ENCODE data around the gene ADAM15.

ADAM15 gene

GRCh38 chr1:155012776-155013602 is 38.1 kb upstream of the ADAM15 start:
- DNase-seq, result peak; percentile 16

DNA sequence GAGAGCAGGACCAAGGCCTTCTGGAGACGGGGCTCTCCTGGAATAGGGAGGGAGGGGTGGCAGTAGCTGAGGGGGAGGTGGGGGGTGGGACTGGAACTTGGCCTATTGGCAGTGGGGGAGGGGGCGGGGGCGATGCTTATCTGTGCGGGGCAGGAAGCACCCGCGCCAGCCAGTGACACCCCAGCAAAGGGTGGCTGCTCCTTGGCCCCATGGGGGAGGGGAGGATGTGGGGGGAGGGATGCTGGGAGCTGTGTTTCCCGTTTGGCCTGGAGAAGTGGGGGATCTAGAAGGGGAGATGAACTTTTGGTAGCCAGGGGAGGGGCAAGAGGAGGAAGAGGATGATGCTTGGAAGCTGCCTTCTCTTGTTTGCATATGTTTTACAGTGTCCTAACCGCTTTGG is 37.5 kb upstream of the ADAM15 start:
- no peak for DNase-seq

DNA sequence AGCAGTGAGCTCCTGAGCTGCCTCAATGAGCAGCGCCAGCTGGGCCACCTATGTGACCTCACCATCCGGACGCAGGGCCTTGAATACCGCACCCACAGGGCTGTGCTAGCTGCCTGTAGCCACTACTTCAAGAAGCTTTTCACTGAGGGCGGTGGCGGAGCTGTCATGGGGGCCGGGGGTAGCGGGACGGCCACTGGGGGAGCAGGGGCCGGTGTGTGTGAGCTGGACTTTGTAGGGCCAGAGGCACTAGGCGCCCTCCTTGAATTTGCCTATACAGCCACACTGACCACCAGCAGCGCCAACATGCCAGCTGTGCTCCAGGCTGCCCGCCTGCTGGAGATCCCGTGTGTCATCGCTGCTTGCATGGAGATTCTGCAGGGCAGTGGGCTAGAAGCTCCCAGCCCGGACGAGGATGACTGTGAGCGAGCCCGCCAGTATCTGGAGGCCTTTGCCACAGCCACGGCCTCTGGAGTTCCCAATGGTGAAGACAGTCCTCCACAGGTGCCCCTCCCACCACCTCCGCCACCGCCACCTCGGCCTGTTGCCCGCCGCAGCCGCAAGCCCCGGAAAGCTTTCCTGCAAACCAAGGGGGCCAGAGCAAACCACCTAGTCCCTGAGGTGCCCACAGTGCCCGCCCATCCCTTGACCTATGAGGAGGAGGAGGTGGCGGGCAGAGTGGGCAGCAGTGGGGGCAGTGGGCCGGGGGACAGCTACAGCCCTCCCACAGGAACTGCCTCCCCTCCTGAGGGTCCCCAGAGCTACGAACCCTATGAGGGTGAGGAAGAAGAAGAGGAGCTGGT is 36.2 kb upstream of the ADAM15 start:
- peak; percentile 27 for DNase-seq

GRCh38 chr1:155015527-155016230 is 35.4 kb upstream of the ADAM15 start:
- DNase-seq, result peak; percentile 21

- DNase-seq, result peak; percentile 28
These were observed 34.8 kb upstream of the ADAM15 start for GRCh38 chr1:155016231-155016831.

GRCh38 chr1:155017041-155017945 is 33.8 kb upstream of the ADAM15 start:
- DNase-seq, result peak; percentile 91

DNA sequence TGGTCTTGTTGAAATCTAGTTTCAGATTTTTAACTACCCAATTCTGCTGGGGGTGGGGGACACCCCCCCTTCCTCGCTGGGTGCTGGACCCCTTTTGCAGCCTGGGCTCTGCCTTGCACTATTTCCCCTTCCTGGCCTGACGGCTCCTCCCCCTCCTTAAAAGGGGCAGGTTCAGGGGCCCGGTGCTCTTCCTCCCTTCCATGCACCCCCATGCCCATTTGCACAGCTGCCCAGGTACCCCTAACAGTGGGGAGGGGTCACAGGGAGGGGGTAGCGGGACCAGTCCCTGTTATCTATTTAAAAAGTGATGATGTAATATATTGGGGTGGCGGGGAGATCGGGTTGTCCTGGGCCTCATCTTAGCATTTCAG is 33.2 kb upstream of the ADAM15 start:
- DNase-seq, result peak; percentile 32

DNA sequence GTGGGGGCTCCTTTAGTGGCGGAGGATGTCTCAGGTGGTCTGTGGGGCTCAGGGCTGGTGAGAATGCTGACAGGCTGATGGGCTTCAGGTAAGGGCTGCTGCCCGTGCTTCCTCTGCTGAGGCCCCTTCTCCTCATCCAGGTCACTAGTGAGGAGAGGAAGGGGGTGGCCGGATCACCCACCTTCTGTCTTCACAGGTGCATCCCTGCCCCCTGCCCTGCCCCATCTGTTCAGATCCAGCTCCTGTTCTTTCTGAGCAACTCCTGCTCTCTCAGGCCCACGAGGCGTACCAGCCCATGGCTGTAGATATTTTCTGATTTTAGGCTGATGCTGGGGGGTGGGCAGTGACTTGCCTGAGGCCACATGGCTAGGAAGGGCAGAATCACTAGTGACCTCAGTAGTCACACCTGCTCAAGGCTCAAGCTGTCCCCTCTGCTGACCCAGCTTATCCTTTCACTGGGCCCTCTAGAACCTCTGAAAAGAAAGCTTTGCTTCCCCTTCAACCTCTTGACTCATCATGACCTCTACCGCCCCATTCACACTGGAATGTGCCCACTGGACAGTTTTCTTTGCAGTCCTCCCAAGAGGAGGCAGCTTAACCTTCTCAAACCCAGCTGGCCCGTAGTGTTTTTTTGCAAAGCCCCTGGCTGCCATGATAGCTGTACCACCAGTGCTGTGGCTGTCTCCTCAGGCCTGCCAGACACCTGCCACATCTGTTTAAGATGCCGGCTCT is 32.3 kb upstream of the ADAM15 start:
- peak; percentile 22 for DNase-seq

GRCh38 chr1:155019377-155020245 is 31.5 kb upstream of the ADAM15 start:
- DNase-seq, result no peak

- no peak for DNase-seq
These were observed 28.8 kb upstream of the ADAM15 start for GRCh38 chr1:155022136-155022926.

DNA sequence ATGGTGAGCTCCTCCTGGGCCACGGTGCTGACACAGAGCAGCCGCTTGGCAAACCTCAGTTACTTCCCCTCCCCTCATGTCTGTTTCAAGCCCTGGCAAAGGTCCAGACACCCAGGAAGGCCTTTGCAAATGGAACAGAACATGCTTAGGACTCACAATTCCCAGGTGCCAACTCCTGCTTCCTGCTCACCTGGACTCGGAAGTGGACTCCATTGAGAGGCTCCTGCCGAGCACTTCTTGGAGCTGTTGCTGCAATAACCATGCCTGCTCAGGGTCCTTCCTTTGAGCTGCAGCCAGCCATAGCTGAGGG is 28.2 kb upstream of the ADAM15 start:
- DNase-seq, result no peak

GRCh38 chr1:155023627-155024026 is 27.5 kb upstream of the ADAM15 start:
- no peak for DNase-seq

DNA sequence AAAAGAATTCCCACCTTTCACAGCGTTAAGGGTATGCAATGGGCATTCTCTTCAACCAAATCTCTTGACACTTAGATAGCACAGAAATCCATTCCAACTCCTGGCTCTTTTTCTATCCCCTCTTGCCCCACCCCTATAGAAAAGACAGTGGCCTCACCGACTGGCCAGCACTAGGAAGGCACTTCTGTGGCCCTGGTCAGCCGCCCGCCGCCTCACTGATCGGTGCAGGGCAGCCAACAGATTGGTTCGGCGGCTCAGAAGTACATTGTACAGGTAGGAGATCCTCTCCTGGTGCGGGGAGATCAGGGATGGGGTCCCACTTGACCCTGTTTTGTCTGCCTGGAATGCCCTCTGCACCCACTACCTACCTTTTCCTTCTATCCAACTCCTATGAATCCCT is 26.8 kb upstream of the ADAM15 start:
- no peak for DNase-seq

- no peak for DNase-seq
These were observed 25.0 kb upstream of the ADAM15 start for GRCh38 chr1:155026154-155026553.

GRCh38 chr1:155026588-155026987 is 24.5 kb upstream of the ADAM15 start:
- DNase-seq, result no peak

DNA sequence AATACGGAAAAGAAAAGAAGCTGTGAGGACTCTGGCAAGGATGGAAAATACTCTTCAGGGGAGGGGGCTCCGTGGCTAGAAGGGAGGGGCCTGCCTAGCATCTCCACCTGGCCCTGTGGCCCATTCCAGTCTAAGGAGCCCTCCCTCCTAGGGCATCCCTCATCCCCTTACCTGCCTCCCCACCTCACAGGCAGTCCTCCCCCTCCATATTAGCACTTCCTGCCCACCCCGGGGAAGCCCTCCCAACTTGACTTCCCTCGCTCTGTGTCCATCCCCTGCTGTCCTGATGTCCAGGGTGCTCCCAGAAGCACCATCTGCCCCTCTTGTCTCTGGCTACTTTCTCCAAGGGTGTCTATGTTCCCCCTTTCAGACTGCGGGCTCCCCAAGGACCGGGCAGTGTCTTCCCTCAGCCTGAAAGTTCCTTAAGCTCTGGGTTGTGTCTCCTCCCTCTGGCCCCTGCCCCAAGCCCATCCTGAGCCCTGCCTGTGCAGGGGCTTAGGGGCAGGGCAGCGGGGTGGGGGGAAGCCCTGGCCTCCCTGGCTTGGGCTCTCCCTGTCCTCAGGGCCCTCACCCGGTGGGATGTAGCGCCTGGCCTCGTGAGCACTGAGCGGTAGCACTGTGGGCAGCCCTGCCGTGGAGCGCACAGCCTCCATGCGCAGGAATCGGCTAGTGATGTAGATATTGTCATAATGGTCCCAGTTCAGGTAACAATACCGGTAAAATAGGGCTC is 21.4 kb upstream of the ADAM15 start:
- no peak for DNase-seq

DNA sequence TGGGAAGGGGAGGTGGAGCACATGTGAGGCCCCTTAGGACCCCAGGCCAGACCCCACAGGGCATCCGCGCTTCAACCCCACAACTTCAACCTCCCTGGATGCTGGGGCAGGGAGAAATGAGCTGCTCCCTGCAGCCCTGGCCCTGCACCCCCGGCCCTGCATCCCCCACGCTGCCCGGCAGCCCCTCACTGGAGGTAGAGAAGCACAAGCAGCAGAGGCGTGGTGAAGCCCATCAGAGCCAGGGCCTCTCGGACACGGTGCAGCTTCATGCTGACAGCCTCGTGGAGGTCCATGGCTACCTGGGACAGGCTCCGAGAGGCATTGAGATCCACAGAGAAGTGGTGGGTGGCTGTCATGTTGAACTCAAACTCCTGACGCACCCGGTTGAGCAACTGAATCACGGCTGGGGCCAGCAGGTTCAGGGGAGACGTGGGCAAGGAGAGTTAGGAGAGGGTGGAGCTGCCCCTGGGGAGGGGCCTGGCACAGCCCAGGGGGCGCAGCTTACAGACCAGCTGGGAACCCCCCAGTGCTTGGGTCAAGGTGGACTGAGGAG is 20.8 kb upstream of the ADAM15 start:
- no peak for DNase-seq

DNA sequence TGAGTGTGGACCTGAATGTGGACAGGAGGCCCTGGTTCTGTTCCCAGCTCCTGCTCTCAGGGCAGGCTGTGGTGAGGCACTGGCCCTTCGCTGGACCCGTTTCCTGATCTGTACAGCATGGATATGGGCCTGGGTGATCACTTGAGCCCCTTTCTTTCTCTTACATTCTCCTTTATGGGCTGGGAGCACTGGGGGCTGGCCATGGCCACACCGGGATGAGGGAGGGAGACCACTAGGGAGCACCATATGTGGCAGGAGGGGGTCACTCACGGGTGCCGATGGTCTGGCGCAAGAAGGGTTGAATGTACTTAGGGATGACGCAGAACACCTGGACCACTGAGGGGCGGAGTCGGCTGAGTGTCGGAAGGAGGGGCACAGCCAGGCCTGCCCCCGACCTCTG is 20.2 kb upstream of the ADAM15 start:
- DNase-seq, result no peak

- DNase-seq, result no peak
These were observed 18.2 kb upstream of the ADAM15 start for GRCh38 chr1:155032886-155033285.
